H9 (cell line): ENCODE results near the gene FSTL1. TPM values are rescaled to one million over a fixed set of nuclear protein-coding genes. Genes with fewer than 3 reads are reported as not detected.

ENCODE experiments used
- DNase-seq: peaks from one replicate; pipeline ENCODE4 v3.0.0-alpha.2; 2017
- H2AFZ ChIP-seq: one replicate; pipeline ENCODE4 v1.6.1; 2013; ENCODE audit warnings: mild to moderate bottlenecking, low read length, control low read depth, moderate library complexity
- H2AK5ac ChIP-seq: 2 replicates; pipeline ENCODE4 v1.6.1; 2013; ENCODE audit warnings: low read length, control low read depth, mixed read lengths; ENCODE audit not compliant: insufficient read length
- H2BK120ac ChIP-seq: one replicate; pipeline ENCODE4 v1.6.1; 2013; ENCODE audit warnings: low read depth, mild to moderate bottlenecking, low read length, control low read depth, inconsistent platforms; ENCODE audit not compliant: poor library complexity, severe bottlenecking
- H2BK12ac ChIP-seq: 2 replicates; pipeline ENCODE4 v1.6.1; 2013; ENCODE audit warnings: low read length, control low read depth, mixed read lengths, low read depth; ENCODE audit not compliant: insufficient read length
- H2BK15ac ChIP-seq: 2 replicates; pipeline ENCODE4 v1.6.1; 2013; ENCODE audit warnings: low read depth, low read length, control low read depth
- H2BK20ac ChIP-seq: one replicate; pipeline ENCODE4 v1.6.1; 2013; ENCODE audit warnings: low read depth, mild to moderate bottlenecking, low read length, control low read depth, inconsistent platforms; ENCODE audit not compliant: poor library complexity, severe bottlenecking
- H2BK5ac ChIP-seq: 2 replicates; pipeline ENCODE4 v1.6.1; 2013; ENCODE audit warnings: low read length, control low read depth, mixed read lengths; ENCODE audit not compliant: insufficient read length
- H3K14ac ChIP-seq: 2 replicates; pipeline ENCODE4 v1.6.1; 2013; ENCODE audit warnings: low read length, control low read depth; ENCODE audit not compliant: insufficient read depth
- H3K18ac ChIP-seq: 2 replicates; pipeline ENCODE4 v1.6.1; 2013; ENCODE audit warnings: low read depth, mild to moderate bottlenecking, mixed read lengths, low read length, control low read depth; ENCODE audit not compliant: insufficient read length
- H3K23ac ChIP-seq: 2 replicates; pipeline ENCODE4 v1.6.1; 2013; ENCODE audit warnings: low read length, control low read depth, mixed read lengths, low read depth; ENCODE audit not compliant: insufficient read length
- H3K23me2 ChIP-seq: 2 replicates; pipeline ENCODE4 v1.6.1; 2013; ENCODE audit warnings: low read depth, mild to moderate bottlenecking, mixed read lengths, low read length, control low read depth; ENCODE audit not compliant: insufficient read length, poor library complexity, severe bottlenecking
- H3K27ac ChIP-seq: 2 replicates; pipeline ENCODE4 v1.5.1; 2013; ENCODE audit warnings: low read length, control low read depth, mixed read lengths, low read depth; ENCODE audit not compliant: insufficient read length
- H3K27me3 ChIP-seq: 2 replicates; pipeline ENCODE4 v1.6.1; 2013; ENCODE audit warnings: low read length, control low read depth, inconsistent platforms; ENCODE audit not compliant: insufficient read depth
- H3K4ac ChIP-seq: 2 replicates; pipeline ENCODE4 v1.6.1; 2013; ENCODE audit warnings: low read depth, mild to moderate bottlenecking, control low read depth, inconsistent platforms, low read length, moderate library complexity
- H3K4me1 ChIP-seq: 2 replicates; pipeline ENCODE4 v1.6.1; 2013; ENCODE audit warnings: low read length, control low read depth, inconsistent platforms; ENCODE audit not compliant: insufficient read depth
- H3K4me2 ChIP-seq: 2 replicates; pipeline ENCODE4 v1.6.1; 2013; ENCODE audit warnings: low read length, control low read depth, mixed read lengths; ENCODE audit not compliant: insufficient read length, insufficient read depth
- H3K56ac ChIP-seq: 2 replicates; pipeline ENCODE4 v1.6.1; 2013; ENCODE audit warnings: low read depth, mild to moderate bottlenecking, mixed read lengths, low read length, control low read depth; ENCODE audit not compliant: insufficient read length
- H3K79me1 ChIP-seq: 2 replicates; pipeline ENCODE4 v1.6.1; 2013; ENCODE audit warnings: low read depth, mild to moderate bottlenecking, moderate library complexity, low read length, control low read depth, inconsistent platforms; ENCODE audit not compliant: insufficient read depth, poor library complexity, severe bottlenecking
- H3K79me2 ChIP-seq: 2 replicates; pipeline ENCODE4 v1.6.1; 2013; ENCODE audit warnings: low read length, control low read depth, inconsistent platforms; ENCODE audit not compliant: insufficient read depth
- H3K9ac ChIP-seq: 2 replicates; pipeline ENCODE4 v1.6.1; 2013; ENCODE audit warnings: low read length, control low read depth, mixed read lengths; ENCODE audit not compliant: insufficient read length; ENCODE audit errors: extremely low read depth
- H3K9me3 ChIP-seq: one replicate; pipeline ENCODE4 v1.6.1; 2013; ENCODE audit warnings: low read depth, low read length, inconsistent platforms; ENCODE audit not compliant: control insufficient read depth
- H3T11ph ChIP-seq: one replicate; pipeline ENCODE4 v1.6.1; 2013; ENCODE audit warnings: mild to moderate bottlenecking, low read length, control low read depth, inconsistent platforms
- H4K20me1 ChIP-seq: one replicate; pipeline ENCODE4 v1.6.1; 2013; ENCODE audit not compliant: control insufficient read depth, insufficient read length, insufficient read depth
- H4K5ac ChIP-seq: 2 replicates; pipeline ENCODE4 v1.6.1; 2013; ENCODE audit warnings: low read depth, mild to moderate bottlenecking, mixed read lengths, low read length, control low read depth; ENCODE audit not compliant: insufficient read length
- H4K8ac ChIP-seq: replicated peaks from 2 replicates; pipeline ENCODE4 v1.6.1; 2013; ENCODE audit warnings: low read length, control low read depth, mixed read lengths, low read depth; ENCODE audit not compliant: insufficient read length
- H4K91ac ChIP-seq: 2 replicates; pipeline ENCODE4 v1.6.1; 2013; ENCODE audit warnings: low read depth, mild to moderate bottlenecking, moderate library complexity, mixed read lengths, low read length, control low read depth; ENCODE audit not compliant: insufficient read length
- H3K27ac Mint-ChIP-seq, 3 experiments: 2 replicates in 2 of 3; 3 replicates in 1 of 3; pipeline ENCODE4 v1.8.0; 2020 to 2021; ENCODE audit warnings: mixed read lengths in 3 of 3, mild to moderate bottlenecking in 1 of 3, moderate library complexity in 1 of 3
- H3K27me3 Mint-ChIP-seq: 2 replicates; pipeline ENCODE4 v1.8.0; 2021; ENCODE audit warnings: low read depth, mild to moderate bottlenecking, moderate library complexity, mixed read lengths
- H3K36me3 Mint-ChIP-seq, 3 experiments: 2 replicates in 2 of 3; 3 replicates in 1 of 3; pipeline ENCODE4 v1.8.0; 2020 to 2021; ENCODE audit warnings: low read depth in 3 of 3, mixed read lengths in 3 of 3; ENCODE audit not compliant: insufficient read depth in 1 of 3
- H3K4me1 Mint-ChIP-seq, 2 experiments: 2 replicates each; pipeline ENCODE4 v1.8.0; 2020; ENCODE audit warnings: mixed read lengths in 2 of 2
- H3K4me3 Mint-ChIP-seq, 2 experiments: 2 replicates in 1 of 2; 3 replicates in 1 of 2; pipeline ENCODE4 v1.8.0; 2020 to 2021; ENCODE audit warnings: mild to moderate bottlenecking in 2 of 2, mixed read lengths in 2 of 2, moderate library complexity in 1 of 2
- H3K9me3 Mint-ChIP-seq, 2 experiments: 2 replicates in 1 of 2; 3 replicates in 1 of 2; pipeline ENCODE4 v1.8.0; 2020; ENCODE audit warnings: mild to moderate bottlenecking in 2 of 2, mixed read lengths in 2 of 2, moderate library complexity in 1 of 2
- CTCF ChIP-seq: fragments of 200-600 bp; sonication (generic); conservative IDR thresholded peaks from 3 replicates; pipeline ENCODE4 v1.8.0; 2021; ENCODE audit warnings: antibody characterized with exemption, mild to moderate bottlenecking
- WGBS: extraction: QIAGEN DNeasy Blood & Tissue Kit; methylation state at CpG from one replicate; pipeline ENCODE4 v1.1.7; 2013; ENCODE audit warnings: missing lambda C conversion rate, low lambda C conversion rate, mixed read lengths; ENCODE audit not compliant: insufficient read length; ENCODE audit errors: extremely low coverage; 5-methylcytosine and 5-hydroxymethylcytosine counted together
- total RNA-seq: library from RNA; stranded (reverse); gene quantifications from 2 replicates; pipeline ENCODE4 v1.2.1, GENCODE V29; 2021

The FSTL1 gene
- total RNA-seq, 1 experiment from 2014 or later, result 326 TPM

- Histone ChIP-seq H3K9me3 (no peaks in the 10 kb centered on the region), H4K91ac (no peak overlapping the region), H3K56ac (no peak overlapping the region), H3K14ac (no peak overlapping the region), H2AK5ac (no peak overlapping the region), H2BK15ac (no peak overlapping the region), H2BK20ac (no peak overlapping the region), H3K4me1 (peaks cover 3% of the 10 kb centered on the region; the same call in 1 of the 2 replicates), H3K4ac (no peak overlapping the region), H3T11ph (no peak overlapping the region), H3K9ac (no peak overlapping the region), H4K20me1 (no peaks in the 10 kb centered on the region), H3K23me2 (no peaks in the 10 kb centered on the region), H3K4me2 (no peak overlapping the region), H4K8ac (no peak overlapping the region), H3K79me2 (no peaks in the 10 kb centered on the region), H4K5ac (no peak overlapping the region), H3K79me1 (no peaks in the 10 kb centered on the region), H2AFZ (no peak overlapping the region), H3K27ac (no peak overlapping the region), H3K18ac (no peak overlapping the region), H2BK120ac (no peak overlapping the region), H2BK5ac (no peak overlapping the region), H3K27me3 (no peaks in the 10 kb centered on the region), H3K23ac (no peak overlapping the region), H2BK12ac (no peak overlapping the region)
- H3K36me3 Mint-ChIP-seq, result peaks cover 7 to 16% (median 10%) of the 10 kb centered on the region in 3 experiments
- H3K4me1 Mint-ChIP-seq, result peaks cover 33 to 38% of the 10 kb centered on the region in 2 experiments
- H3K4me3 Mint-ChIP-seq, result no peak overlapping the region
- H3K9me3 Mint-ChIP-seq, result peaks cover 12 to 14% of the 10 kb centered on the region in 2 experiments
- no peaks in the 10 kb centered on the region for H3K27me3 Mint-ChIP-seq
- no CpG with 5 or more reads among the region's 3 CpGs for WGBS
- no peak for DNase-seq
- H3K27ac Mint-ChIP-seq, result peak overlapping the region in 1 of 3 experiments; percentile 7; a peak in 2 of 7 replicates
- no peak for TF ChIP-seq CTCF
Measured at GRCh38 chr3:120497336-120497735, 46.5 kb upstream of the FSTL1 start.
